Measurements from ENCODE around the gene BCKDK. TPM values are rescaled to one million over a fixed set of nuclear protein-coding genes. Genes with fewer than 3 reads are reported as not detected.

Gene BCKDK
- total and polyA plus RNA-seq, 2 of the 13 experiments (the other 11 are each of a cell fraction or from before 2014, with no cell fraction given), result 24.9 to 42.6 TPM

DNA sequence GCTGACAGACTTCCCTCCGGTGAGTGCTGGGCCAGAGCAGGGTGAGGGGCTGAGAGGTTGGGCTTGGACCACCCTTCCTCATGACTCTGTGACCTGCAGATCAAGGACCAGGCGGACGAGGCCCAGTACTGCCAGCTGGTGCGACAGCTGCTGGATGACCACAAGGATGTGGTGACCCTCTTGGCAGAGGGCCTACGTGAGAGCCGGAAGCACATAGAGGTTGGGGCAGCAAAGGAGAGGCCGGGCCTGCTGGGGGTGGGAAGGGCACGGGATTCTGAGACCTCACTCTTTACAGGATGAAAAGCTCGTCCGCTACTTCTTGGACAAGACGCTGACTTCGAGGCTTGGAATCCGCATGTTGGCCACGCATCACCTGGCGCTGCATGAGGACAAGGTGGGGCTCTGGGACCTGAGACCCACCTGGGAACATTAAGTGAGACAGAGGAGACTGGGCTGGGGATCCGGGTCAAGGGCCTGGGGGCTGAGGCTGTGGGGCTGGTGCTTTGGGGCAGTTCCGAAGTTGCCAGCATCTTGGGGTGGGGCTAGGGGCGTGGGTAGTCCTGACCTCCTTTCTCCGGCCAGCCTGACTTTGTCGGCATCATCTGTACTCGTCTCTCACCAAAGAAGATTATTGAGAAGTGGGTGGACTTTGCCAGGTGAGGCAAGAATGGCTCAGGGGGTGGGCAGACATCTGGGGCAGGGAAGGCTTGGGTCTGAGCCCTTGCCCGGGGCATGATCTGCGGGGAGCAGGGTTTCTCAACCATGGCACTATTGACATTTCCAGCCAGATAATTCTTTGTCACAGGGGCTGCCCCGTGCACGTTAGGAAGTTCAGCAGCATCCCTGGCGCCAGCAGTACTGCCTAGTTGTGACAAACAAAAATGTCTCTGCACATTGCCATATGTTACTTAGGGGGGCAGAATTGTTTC is 2.2 kb downstream of the BCKDK start:
- Histone ChIP-seq H3K9ac (ENCODE audit: insufficient read depth, low read depth, low read length) (no peak overlapping the region), H3K27me3 (ENCODE audit: control insufficient read depth in 1 of 2, insufficient read depth in 2 of 2, low read length in 2 of 2) (no peaks in the 10 kb centered on the region), H3K27ac (ENCODE audit: extremely low read length, insufficient read depth, low read length) (no peak overlapping the region), H3K4me3 (replicated peaks in 1 of 3; ENCODE audit: insufficient read depth in 1 of 3, low read depth in 2 of 3, low read length in 3 of 3) (no peak overlapping the region), H3K36me3 (replicated peaks in 1 of 2; ENCODE audit: control insufficient read depth in 1 of 2, insufficient read depth in 2 of 2, low read length in 2 of 2) (peaks cover 20 to 35% of the 10 kb centered on the region in 2 experiments), H3K4me2 (ENCODE audit: low read depth, low read length) (no peak overlapping the region), H3K9me3 (ENCODE audit: low read length) (no peaks in the 10 kb centered on the region), H3K79me2 (ENCODE audit: insufficient read depth, low read length) (peaks cover 12% of the 10 kb centered on the region), H3K4me1 (ENCODE audit: insufficient read depth, low read length) (peaks cover 60% of the 10 kb centered on the region), H2AFZ (ENCODE audit: low read length) (no peak overlapping the region), H4K20me1 (ENCODE audit: insufficient read depth, low read length) (no peaks in the 10 kb centered on the region)
- no peak for FAIRE-seq
- ChIA-PET POLR2A (interaction anchor here (3.7 kb wide), 1 partner anchor 7 kb away, joined by 17 read pairs; the partner anchor contains the start of gene KAT8), CTCF (ENCODE audit: low intra/inter-chr PET ratio, low total read pairs) (no interaction called here)
- WGBS (ENCODE audit: low lambda C conversion rate), result 92% methylated on average over 21 of the region's 26 CpGs
- in situ Hi-C loops (cut with HindIII; ENCODE audit: extremely low pct_ligation_motif_present, low pct_unique_long_range_greater_than_20kb) (no loop called here), intact Hi-C loops (cut with micrococcal nuclease; ENCODE audit: unreplicated experiment) (no loop called here)
- no TSS peak for BruUV-seq (replicated peaks)
- ATAC-seq, result no peak
- no peak for TF ChIP-seq ZNF20 (CRISPR knock-in tag; IDR thresholded peaks at IDR 0.05)
- 0 out of 2 replicates have a peak, but pooled peaks have one; percentile 20 for TF ChIP-seq NRL (CRISPR knock-in tag; IDR thresholded peaks at IDR 0.05; ENCODE audit: borderline replicate concordance)
- no peak for TF ChIP-seq U2AF1 (optimal IDR thresholded peaks at IDR 0.05; ENCODE audit: low read depth, low read length)
- 0 out of 2 replicates have a peak, but pooled peaks have one; percentile 23 for TF ChIP-seq ZNF572 (CRISPR knock-in tag; IDR thresholded peaks at IDR 0.05)
- TF ChIP-seq, protein P1, sequence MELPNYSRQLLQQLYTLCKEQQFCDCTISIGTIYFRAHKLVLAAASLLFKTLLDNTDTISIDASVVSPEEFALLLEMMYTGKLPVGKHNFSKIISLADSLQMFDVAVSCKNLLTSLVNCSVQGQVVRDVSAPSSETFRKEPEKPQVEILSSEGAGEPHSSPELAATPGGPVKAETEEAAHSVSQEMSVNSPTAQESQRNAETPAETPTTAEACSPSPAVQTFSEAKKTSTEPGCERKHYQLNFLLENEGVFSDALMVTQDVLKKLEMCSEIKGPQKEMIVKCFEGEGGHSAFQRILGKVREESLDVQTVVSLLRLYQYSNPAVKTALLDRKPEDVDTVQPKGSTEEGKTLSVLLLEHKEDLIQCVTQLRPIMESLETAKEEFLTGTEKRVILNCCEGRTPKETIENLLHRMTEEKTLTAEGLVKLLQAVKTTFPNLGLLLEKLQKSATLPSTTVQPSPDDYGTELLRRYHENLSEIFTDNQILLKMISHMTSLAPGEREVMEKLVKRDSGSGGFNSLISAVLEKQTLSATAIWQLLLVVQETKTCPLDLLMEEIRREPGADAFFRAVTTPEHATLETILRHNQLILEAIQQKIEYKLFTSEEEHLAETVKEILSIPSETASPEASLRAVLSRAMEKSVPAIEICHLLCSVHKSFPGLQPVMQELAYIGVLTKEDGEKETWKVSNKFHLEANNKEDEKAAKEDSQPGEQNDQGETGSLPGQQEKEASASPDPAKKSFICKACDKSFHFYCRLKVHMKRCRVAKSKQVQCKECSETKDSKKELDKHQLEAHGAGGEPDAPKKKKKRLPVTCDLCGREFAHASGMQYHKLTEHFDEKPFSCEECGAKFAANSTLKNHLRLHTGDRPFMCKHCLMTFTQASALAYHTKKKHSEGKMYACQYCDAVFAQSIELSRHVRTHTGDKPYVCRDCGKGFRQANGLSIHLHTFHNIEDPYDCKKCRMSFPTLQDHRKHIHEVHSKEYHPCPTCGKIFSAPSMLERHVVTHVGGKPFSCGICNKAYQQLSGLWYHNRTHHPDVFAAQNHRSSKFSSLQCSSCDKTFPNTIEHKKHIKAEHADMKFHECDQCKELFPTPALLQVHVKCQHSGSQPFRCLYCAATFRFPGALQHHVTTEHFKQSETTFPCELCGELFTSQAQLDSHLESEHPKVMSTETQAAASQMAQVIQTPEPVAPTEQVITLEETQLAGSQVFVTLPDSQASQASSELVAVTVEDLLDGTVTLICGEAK (IDR thresholded peaks at IDR 0.05), result no peak
- TF ChIP-seq, protein P1 (CRISPR knock-in tag; IDR thresholded peaks at IDR 0.05), result 0 out of 2 replicates have a peak, but pooled peaks have one; percentile 11
- 0 out of 2 replicates have a peak, but pooled peaks have one; percentile 44 for TF ChIP-seq CENPT (CRISPR knock-in tag; IDR thresholded peaks at IDR 0.05; ENCODE audit: low read depth)
- TF ChIP-seq, protein P2, sequence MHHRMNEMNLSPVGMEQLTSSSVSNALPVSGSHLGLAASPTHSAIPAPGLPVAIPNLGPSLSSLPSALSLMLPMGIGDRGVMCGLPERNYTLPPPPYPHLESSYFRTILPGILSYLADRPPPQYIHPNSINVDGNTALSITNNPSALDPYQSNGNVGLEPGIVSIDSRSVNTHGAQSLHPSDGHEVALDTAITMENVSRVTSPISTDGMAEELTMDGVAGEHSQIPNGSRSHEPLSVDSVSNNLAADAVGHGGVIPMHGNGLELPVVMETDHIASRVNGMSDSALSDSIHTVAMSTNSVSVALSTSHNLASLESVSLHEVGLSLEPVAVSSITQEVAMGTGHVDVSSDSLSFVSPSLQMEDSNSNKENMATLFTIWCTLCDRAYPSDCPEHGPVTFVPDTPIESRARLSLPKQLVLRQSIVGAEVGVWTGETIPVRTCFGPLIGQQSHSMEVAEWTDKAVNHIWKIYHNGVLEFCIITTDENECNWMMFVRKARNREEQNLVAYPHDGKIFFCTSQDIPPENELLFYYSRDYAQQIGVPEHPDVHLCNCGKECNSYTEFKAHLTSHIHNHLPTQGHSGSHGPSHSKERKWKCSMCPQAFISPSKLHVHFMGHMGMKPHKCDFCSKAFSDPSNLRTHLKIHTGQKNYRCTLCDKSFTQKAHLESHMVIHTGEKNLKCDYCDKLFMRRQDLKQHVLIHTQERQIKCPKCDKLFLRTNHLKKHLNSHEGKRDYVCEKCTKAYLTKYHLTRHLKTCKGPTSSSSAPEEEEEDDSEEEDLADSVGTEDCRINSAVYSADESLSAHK (CRISPR knock-in tag; IDR thresholded peaks at IDR 0.05; ENCODE audit: borderline replicate concordance), result no peak
- DNase-seq (ENCODE audit: low spot score), result no peak
